K562 (cell line): ENCODE results near the gene CRB2. TPM values are rescaled to one million over a fixed set of nuclear protein-coding genes. Genes with fewer than 3 reads are reported as not detected.
A peak's percentile ranks its signal among the peaks of the same experiment; 100 is the strongest.

Experiments
- ATAC-seq: fragments of 200-7000 bp; cut with Tn5 transposase; 3 replicates; pipeline ENCODE4 v1.9.1; 2020; ENCODE audit warnings: moderate library complexity
- BruUV-seq: library from RNA; stranded (reverse); fragments of 400-500 nt; replicated peaks from 2 replicates; lab custom pipeline; 2021; lab: Mats Ljungman, UMichigan
- CTCF ChIA-PET: fragments of 300-600 bp; formaldehyde crosslinking; extraction: SDS; loops from one replicate; lab custom pipeline; 2021; ENCODE audit warnings: low intra/inter-chr PET ratio; lab: Yijun Ruan, JAX
- POLR2A ChIA-PET: fragments of 300-600, 350-650 bp; sonication (Branson Sonifier 250); formaldehyde crosslinking; extraction: SDS; loops from one replicate; lab custom pipeline; 2021; ENCODE audit warnings: antibody characterized with exemption, inconsistent platforms; lab: Yijun Ruan, JAX
- DNase-seq, 4 experiments: peaks; one replicate each; pipeline versions ENCODE4 v3.0.0 to v3.0.0-alpha.2; 2011 to 2018; ENCODE audit warnings: low spot score in 3 of 4, mixed read lengths in 3 of 4; ENCODE audit errors: extremely low read depth in 1 of 4
- FAIRE-seq: peaks from 2 replicates; lab custom pipeline; 2011; peaks lifted over from hg19 to GRCh38; lab: Jason Lieb, UNC
- H2AFZ ChIP-seq: 2 replicates; pipeline ENCODE4 v1.6.0; 2011; ENCODE audit warnings: low read depth, low read length, control low read depth, inconsistent platforms
- H3K27ac ChIP-seq: fragments of 200-600 bp; 3 replicates; pipeline ENCODE4 v1.8.0; 2011; ENCODE audit warnings: low read depth, mild to moderate bottlenecking, control low read depth, inconsistent platforms, low read length, moderate library complexity, mixed read lengths; ENCODE audit errors: extremely low read depth
- H3K27me3 ChIP-seq, 2 experiments: fragments of 300-600 bp in 1 of 2; 2 replicates in 1 of 2; 3 replicates in 1 of 2; pipeline versions ENCODE4 v1.6.0 to v1.8.0; 2011; ENCODE audit warnings: inconsistent platforms in 2 of 2, low read length in 2 of 2, mild to moderate bottlenecking in 1 of 2, mixed read lengths in 1 of 2, moderate library complexity in 1 of 2; ENCODE audit not compliant: control insufficient read depth in 2 of 2, insufficient read depth in 2 of 2
- H3K36me3 ChIP-seq: fragments of 300-600 bp; 3 replicates; pipeline ENCODE4 v1.8.0; 2011; ENCODE audit warnings: mild to moderate bottlenecking, low read length, inconsistent platforms; ENCODE audit not compliant: control insufficient read depth, insufficient read depth
- H3K4me1 ChIP-seq, 2 experiments: fragments of 200-600 bp in 1 of 2; replicated peaks in 1 of 2; 2 replicates in 1 of 2; 3 replicates in 1 of 2; pipeline versions ENCODE4 v1.5.1 to v1.8.0; 2011; ENCODE audit warnings: inconsistent platforms in 2 of 2, low read length in 2 of 2, mild to moderate bottlenecking in 1 of 2, mixed read lengths in 1 of 2, moderate library complexity in 1 of 2; ENCODE audit not compliant: control insufficient read depth in 2 of 2, insufficient read depth in 2 of 2
- H3K4me2 ChIP-seq: 2 replicates; pipeline ENCODE4 v1.6.1; 2011; ENCODE audit warnings: low read length, control low read depth, inconsistent platforms, mixed read lengths; ENCODE audit not compliant: insufficient read depth
- H3K4me3 ChIP-seq: fragments of 200-600 bp; sonication (generic), shearing (Covaris generic); 2 replicates; pipeline ENCODE4 v1.5.1; 2016; ENCODE audit warnings: control low read depth, inconsistent platforms
- H3K79me2 ChIP-seq: fragments of 200-600 bp; 3 replicates; pipeline ENCODE4 v1.8.0; 2011; ENCODE audit warnings: low read length, inconsistent platforms; ENCODE audit not compliant: control insufficient read depth, insufficient read depth
- H3K9ac ChIP-seq, 2 experiments: 2 replicates each; pipeline versions ENCODE4 v1.6.0 to v1.6.1; 2011; ENCODE audit warnings: low read depth in 2 of 2, low read length in 2 of 2, control low read depth in 1 of 2, inconsistent platforms in 1 of 2, mild to moderate bottlenecking in 1 of 2, mixed read lengths in 1 of 2; ENCODE audit not compliant: insufficient read depth in 1 of 2
- H3K9me1 ChIP-seq: one replicate; pipeline ENCODE4 v1.6.0; 2011; ENCODE audit warnings: inconsistent platforms, mild to moderate bottlenecking, low read length, moderate library complexity; ENCODE audit not compliant: control insufficient read depth, insufficient read depth
- H3K9me3 ChIP-seq: replicated peaks from 2 replicates; pipeline ENCODE4 v1.5.1; 2011; ENCODE audit warnings: low read depth, low read length, inconsistent platforms; ENCODE audit not compliant: control insufficient read depth, insufficient read depth
- H4K20me1 ChIP-seq: replicated peaks from 2 replicates; pipeline ENCODE4 v1.6.1; 2011; ENCODE audit warnings: low read length, inconsistent platforms, mixed read lengths; ENCODE audit not compliant: control insufficient read depth, insufficient read depth
- ATF7 ChIP-seq: fragments of 450-650 bp; IDR thresholded peaks from 2 replicates; pipeline ENCODE4 v1.7.1; 2014; ENCODE audit warnings: mild to moderate bottlenecking, moderate library complexity
- BMI1 ChIP-seq: fragments of 150-350 bp; IDR thresholded peaks from 2 replicates; pipeline ENCODE4 v1.6.1; 2014; ENCODE audit warnings: low read length
- BRD4 ChIP-seq: fragments of 200-600 bp; sonication (generic); IDR thresholded peaks from 2 replicates; pipeline ENCODE4 v1.6.1; 2017; ENCODE audit warnings: inconsistent platforms
- GTF2E2 ChIP-seq: fragments of 200-800 bp; sonication (Bioruptor generic); IDR thresholded peaks from 2 replicates; pipeline ENCODE4 v1.6.1; 2016; ENCODE audit warnings: missing genetic modification characterization, missing compliant biosample characterization
- HDAC8 ChIP-seq: fragments of 450-650 bp; IDR thresholded peaks from 2 replicates; pipeline ENCODE4 v1.6.1; 2016; ENCODE audit warnings: mild to moderate bottlenecking, missing genetic modification characterization, moderate library complexity, missing compliant biosample characterization
- KLF13 ChIP-seq: fragments of 450-650 bp; IDR thresholded peaks from 2 replicates; pipeline ENCODE4 v1.6.1; 2016; ENCODE audit warnings: missing genetic modification characterization, low read depth, mild to moderate bottlenecking, missing compliant biosample characterization, moderate library complexity, borderline replicate concordance
- MXI1 ChIP-seq: IDR thresholded peaks from 2 replicates; pipeline ENCODE4 v1.6.1; 2011; ENCODE audit warnings: low read depth, mild to moderate bottlenecking, improper control_type of control experiment, low read length
- NBN ChIP-seq: fragments of 450-650 bp; IDR thresholded peaks from 2 replicates; pipeline ENCODE4 v1.6.1; 2016; ENCODE audit warnings: low read depth, mild to moderate bottlenecking
- OTX1 ChIP-seq: fragments of 450-650 bp; formaldehyde crosslinking; IDR thresholded peaks from 2 replicates; pipeline ENCODE4 v1.4.0; 2022; ENCODE audit warnings: mild to moderate bottlenecking
- RREB1 ChIP-seq: fragments of 250-450 bp; sonication (Bioruptor Pico); IDR thresholded peaks from 2 replicates; pipeline ENCODE4 v1.4.0; 2020
- RUNX1 ChIP-seq: sonication (generic); IDR thresholded peaks from 2 replicates; pipeline ENCODE4 v1.6.1; 2016; ENCODE audit warnings: antibody characterized with exemption, low read depth
- SMARCA4 ChIP-seq: fragments of 450-650 bp; IDR thresholded peaks from 2 replicates; pipeline ENCODE4 v1.6.1; 2016
- XRCC3 ChIP-seq: fragments of 450-650 bp; IDR thresholded peaks from 2 replicates; pipeline ENCODE4 v1.6.1; 2017; ENCODE audit warnings: mild to moderate bottlenecking, moderate library complexity
- ZNF408 ChIP-seq: fragments of 250-450 bp; sonication (Bioruptor Pico); IDR thresholded peaks from 2 replicates; pipeline ENCODE4 v1.4.0; 2020; ENCODE audit warnings: low read depth, mild to moderate bottlenecking, moderate library complexity
- ZNF766 ChIP-seq: fragments of 200-800 bp; sonication (Bioruptor generic); conservative IDR thresholded peaks from 2 replicates; pipeline ENCODE4 v1.6.1; 2016; ENCODE audit warnings: missing genetic modification characterization, missing compliant biosample characterization
- ZSCAN29 ChIP-seq: fragments of 450-650 bp; IDR thresholded peaks from 2 replicates; pipeline ENCODE4 v1.6.1; 2017
- WGBS: fragments of 100-300 bp; shearing (Covaris generic); methylation state at CpG from one replicate; pipeline ENCODE4 v1.1.6; 2016; ENCODE audit warnings: low coverage, mixed read lengths; ENCODE audit not compliant: insufficient coverage; ENCODE audit errors: missing lambda C conversion rate; 5-methylcytosine and 5-hydroxymethylcytosine counted together
- in situ Hi-C: fragments of 300-500 bp; cut with MboI; formaldehyde crosslinking; loops from 4 replicates; pipeline ENCODE4 v1.15.0; 2018; ENCODE audit warnings: inconsistent platforms, mixed read lengths
- intact Hi-C: fragments of 100-400 bp; cut with micrococcal nuclease; formaldehyde crosslinking; loops from 2 replicates; pipeline ENCODE4 v1.14.2; 2022
- polyA plus RNA-seq, 8 experiments: library from polyadenylated mRNA; depleted of rRNA in 4 of 8; stranded (reverse) in 5 of 8; unstranded in 3 of 8; fragments of >200 nt; fragmentation: Nextera tagmentation in 2 of 8; fragmentation: Illumina TruSeq in 1 of 8; extraction: Ambion mirVana in 2 of 8; extraction: Trizol in 1 of 8; gene quantifications; 2 replicates each; pipeline versions ENCODE4 v1.2.1 to v1.2.3, GENCODE V29; 2011 to 2014; ENCODE audit warnings: inconsistent platforms in 1 of 8, missing spikeins in 1 of 8
- total RNA-seq, 7 experiments: library from RNA; depleted of rRNA in 6 of 7; stranded (reverse); fragments of >200 nt in 6 of 7; fragmentation: Illumina TruSeq in 2 of 7; extraction: Trizol in 2 of 7; gene quantifications; 2 replicates each; pipeline versions ENCODE4 v1.2.1 to v1.2.3, GENCODE V29; 2011 to 2021; ENCODE audit warnings: low replicate concordance in 1 of 7

CRB2 gene
- total and polyA plus RNA-seq, 9 of the 15 experiments (the other 6 are each of a cell fraction or from before 2014, with no cell fraction given): 0.13 to 1.2 (median 0.25) TPM; not detected in 2

GRCh38 chr9:123360161-123361085 lies 4.4 kb downstream of the CRB2 start:
- FAIRE-seq (peak; percentile 100), DNase-seq (peak; percentile 99 to 100 (median 100)), ATAC-seq (peak; percentile 86)
- H3K9ac ChIP-seq: peak overlapping the region; percentile 58 to 84; a peak in 3 of 4 replicates
- no peaks in the 10 kb centered on the region for H3K79me2 ChIP-seq
- WGBS: 5% methylated on average over 18 of the region's 22 CpGs
- POLR2A ChIA-PET: interaction anchor here (0.6 to 1.5 kb wide), 6 partner anchors 9 to 246 kb away, joined by 3 to 6 read pairs (median 4); no protein-coding TSS in a partner anchor
- peak overlapping the region; percentile 85 for H2AFZ ChIP-seq
- H3K36me3 ChIP-seq: no peaks in the 10 kb centered on the region
- peaks cover 34 to 87% of the 10 kb centered on the region in 2 experiments for H3K4me1 ChIP-seq
- intact Hi-C loops: no loop called here
- H3K4me2 ChIP-seq: peak overlapping the region; percentile 66
- H3K9me3 ChIP-seq: no peaks in the 10 kb centered on the region
- H4K20me1 ChIP-seq: no peaks in the 10 kb centered on the region
- CTCF ChIA-PET: no interaction called here
- H3K27me3 ChIP-seq: no peaks in the 10 kb centered on the region
- in situ Hi-C loops: no loop called here
- no TSS peak for BruUV-seq
- peak overlapping the region; percentile 62 for H3K27ac ChIP-seq
- no peaks in the 10 kb centered on the region for H3K9me1 ChIP-seq
- H3K4me3 ChIP-seq: peak overlapping the region; percentile 5; the same call in 1 of the 2 replicates
- TF ChIP-seq GTF2E2 (tag) (no peak), MXI1 (peak; percentile 91), HDAC8 (tag) (peak; percentile 49; the same call in 1 of the 2 replicates), OTX1 (CRISPR knock-in tag) (no peak), ATF7 (peak; percentile 55; the same call in 1 of the 2 replicates), BRD4 (0 out of 2 replicates have a peak, but pooled peaks have one; percentile 44), BMI1 (peak; percentile 86), XRCC3 (no peak), ZNF766 (CRISPR knock-in tag) (no peak), ZSCAN29 (no peak), RREB1 (CRISPR knock-in tag) (no peak), KLF13 (tag) (0 out of 2 replicates have a peak, but pooled peaks have one; percentile 20), RUNX1 (no peak), ZNF408 (CRISPR knock-in tag) (no peak), NBN (0 out of 2 replicates have a peak, but pooled peaks have one; percentile 17), SMARCA4 (peak; percentile 48; the same call in 1 of the 2 replicates)
